ENCODE measurements around the gene FBXO28. TPM values are rescaled to one million over a fixed set of nuclear protein-coding genes. Genes with fewer than 3 reads are reported as not detected.
"Not testable (repeated sequence)": the region's sequence is repeated elsewhere in the genome, so short reads cannot be mapped to it uniquely, and the experiment has no call there.

Gene FBXO28
- total RNA-seq, 1 donor from 2014 or later, result 39.2 TPM

DNA sequence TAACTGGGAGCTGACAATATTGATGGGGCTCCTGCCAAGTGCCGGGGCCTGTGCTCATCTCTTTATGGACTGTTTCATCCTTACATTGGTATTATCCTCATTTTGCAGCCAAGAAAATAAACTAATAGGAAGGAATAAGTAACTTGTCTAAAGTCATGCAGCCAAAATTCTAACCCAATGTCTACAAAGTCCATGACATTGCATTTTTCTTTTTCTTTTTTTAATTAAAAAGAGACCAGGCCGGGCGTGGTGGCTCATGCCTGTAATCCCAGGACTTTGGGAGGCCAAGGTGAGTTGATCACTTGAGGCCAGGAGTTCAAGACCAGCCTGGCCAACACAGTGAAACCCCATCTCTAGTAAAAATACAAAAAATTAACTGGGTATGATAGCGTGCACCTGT lies 87.9 kb downstream of the FBXO28 start:
- Histone ChIP-seq H3K4me3 (ENCODE audit: low read depth, low read length) (no peak overlapping the region), H3K27me3 (ENCODE audit: control insufficient read depth, insufficient read depth, low read length) (no peaks in the 10 kb centered on the region), H3K36me3 (ENCODE audit: control insufficient read depth, insufficient read depth, low read length) (no peaks in the 10 kb centered on the region)
- no peak for DNase-seq (ENCODE audit: low read depth)
- TF ChIP-seq, protein P1, sequence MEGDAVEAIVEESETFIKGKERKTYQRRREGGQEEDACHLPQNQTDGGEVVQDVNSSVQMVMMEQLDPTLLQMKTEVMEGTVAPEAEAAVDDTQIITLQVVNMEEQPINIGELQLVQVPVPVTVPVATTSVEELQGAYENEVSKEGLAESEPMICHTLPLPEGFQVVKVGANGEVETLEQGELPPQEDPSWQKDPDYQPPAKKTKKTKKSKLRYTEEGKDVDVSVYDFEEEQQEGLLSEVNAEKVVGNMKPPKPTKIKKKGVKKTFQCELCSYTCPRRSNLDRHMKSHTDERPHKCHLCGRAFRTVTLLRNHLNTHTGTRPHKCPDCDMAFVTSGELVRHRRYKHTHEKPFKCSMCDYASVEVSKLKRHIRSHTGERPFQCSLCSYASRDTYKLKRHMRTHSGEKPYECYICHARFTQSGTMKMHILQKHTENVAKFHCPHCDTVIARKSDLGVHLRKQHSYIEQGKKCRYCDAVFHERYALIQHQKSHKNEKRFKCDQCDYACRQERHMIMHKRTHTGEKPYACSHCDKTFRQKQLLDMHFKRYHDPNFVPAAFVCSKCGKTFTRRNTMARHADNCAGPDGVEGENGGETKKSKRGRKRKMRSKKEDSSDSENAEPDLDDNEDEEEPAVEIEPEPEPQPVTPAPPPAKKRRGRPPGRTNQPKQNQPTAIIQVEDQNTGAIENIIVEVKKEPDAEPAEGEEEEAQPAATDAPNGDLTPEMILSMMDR (IDR thresholded peaks at IDR 0.05; ENCODE audit: insufficient read depth, low read length, poor library complexity, severe bottlenecking), result no peak

DNA sequence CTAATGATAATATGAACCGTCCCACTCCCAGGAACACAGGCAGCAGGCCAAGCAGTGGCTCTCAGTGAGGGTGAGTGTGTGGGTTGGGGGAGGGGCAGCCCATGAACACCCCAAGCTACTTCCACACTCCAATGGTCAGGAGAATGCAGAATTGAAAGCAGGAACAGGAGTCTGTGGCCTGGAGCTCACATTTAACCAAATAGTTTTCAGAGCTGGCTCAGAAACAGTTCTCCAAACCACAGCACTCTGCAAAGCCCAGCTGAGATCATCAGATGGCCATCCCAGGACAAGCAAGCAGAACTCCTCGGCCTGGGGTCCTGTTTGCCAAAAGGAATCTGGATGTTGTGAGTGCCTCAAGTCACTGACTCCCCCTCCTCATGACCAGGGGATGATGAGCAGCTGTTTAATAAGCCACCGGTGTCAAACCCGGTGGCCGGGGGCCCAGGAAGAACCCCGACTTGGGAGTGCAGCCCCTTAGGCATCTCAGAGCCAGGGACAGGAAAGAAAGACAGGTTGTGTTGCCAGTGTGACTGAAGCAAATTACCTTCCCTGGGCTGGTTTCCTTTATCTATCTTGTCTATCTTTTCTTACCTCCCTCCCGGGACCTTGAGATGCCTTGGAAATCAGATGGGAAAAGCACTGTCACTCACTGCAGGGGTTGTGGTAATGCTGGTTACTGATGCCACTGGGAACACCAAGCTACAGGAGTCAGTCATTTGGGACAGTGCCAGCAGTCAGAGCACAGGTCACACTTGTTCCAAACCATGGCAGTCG lies 89.5 kb downstream of the FBXO28 start:
- peak; percentile 95 for DNase-seq (ENCODE audit: low read depth)
- H3K4me3 ChIP-seq (ENCODE audit: low read depth, low read length), result no peak overlapping the region
- H3K27me3 ChIP-seq (ENCODE audit: control insufficient read depth, insufficient read depth, low read length), result no peaks in the 10 kb centered on the region
- TF ChIP-seq, protein P1 (IDR thresholded peaks at IDR 0.05; ENCODE audit: insufficient read depth, low read length, poor library complexity, severe bottlenecking), result no peak
- H3K36me3 ChIP-seq (ENCODE audit: control insufficient read depth, insufficient read depth, low read length), result no peaks in the 10 kb centered on the region

DNA sequence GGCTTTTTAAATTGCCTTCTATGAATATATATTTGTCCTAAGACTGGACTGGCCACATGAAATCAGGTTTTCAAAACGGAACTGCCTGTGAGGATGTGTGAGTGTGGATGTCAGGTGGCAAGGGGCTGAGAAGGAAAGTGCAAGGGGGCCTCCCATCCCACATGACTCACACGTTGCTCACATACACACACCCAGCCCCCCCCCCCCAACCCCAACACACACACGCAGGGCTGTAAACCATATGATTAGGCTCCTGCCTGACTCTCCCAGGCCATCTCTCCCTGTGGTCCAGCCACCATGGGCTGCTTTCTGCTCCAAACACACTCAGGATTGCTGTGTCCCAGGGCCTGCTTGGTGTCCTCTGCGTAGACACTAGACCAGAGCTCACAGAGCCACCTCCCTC lies 91.5 kb downstream of the FBXO28 start:
- no peak overlapping the region for H3K4me3 ChIP-seq (ENCODE audit: low read depth, low read length)
- no peak for DNase-seq (ENCODE audit: low read depth)
- TF ChIP-seq, protein P1 (IDR thresholded peaks at IDR 0.05; ENCODE audit: insufficient read depth, low read length, poor library complexity, severe bottlenecking), result no peak
- no peaks in the 10 kb centered on the region for H3K27me3 ChIP-seq (ENCODE audit: control insufficient read depth, insufficient read depth, low read length)
- H3K36me3 ChIP-seq (ENCODE audit: control insufficient read depth, insufficient read depth, low read length), result no peaks in the 10 kb centered on the region

DNA sequence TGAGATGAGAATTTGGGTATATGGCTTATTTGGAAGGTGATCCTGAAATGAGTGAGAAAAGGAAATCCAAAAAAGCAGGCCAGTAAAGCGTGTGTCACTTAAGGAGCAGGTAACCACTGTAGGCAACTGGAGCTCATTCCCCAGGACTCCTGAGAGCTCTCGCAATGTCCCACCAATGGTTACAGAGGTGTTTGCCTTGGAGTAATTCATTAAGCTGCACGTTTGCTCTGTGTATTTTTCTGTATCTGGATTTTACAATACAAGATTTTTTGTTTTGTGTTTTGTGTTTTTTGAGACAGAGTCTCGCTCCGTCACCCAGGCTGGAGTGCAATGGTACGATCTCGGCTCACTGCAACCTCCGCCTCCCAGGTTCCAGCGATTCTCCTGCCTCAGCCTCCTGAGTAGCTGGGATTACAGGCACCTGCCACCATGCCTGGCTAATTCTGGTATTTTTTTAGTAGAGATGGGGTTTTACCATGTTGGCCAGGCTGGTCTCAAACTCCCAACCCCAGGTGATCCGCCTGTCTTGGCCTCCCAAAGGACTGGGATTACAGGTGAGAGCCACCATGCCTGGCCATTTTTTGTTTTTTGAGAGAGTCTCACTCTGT lies 92.1 kb downstream of the FBXO28 start:
- not testable (repeated sequence) for H3K27me3 ChIP-seq (ENCODE audit: control insufficient read depth, insufficient read depth, low read length); H3K4me3 ChIP-seq (ENCODE audit: low read depth, low read length); DNase-seq (ENCODE audit: low read depth); H3K36me3 ChIP-seq (ENCODE audit: control insufficient read depth, insufficient read depth, low read length)

DNA sequence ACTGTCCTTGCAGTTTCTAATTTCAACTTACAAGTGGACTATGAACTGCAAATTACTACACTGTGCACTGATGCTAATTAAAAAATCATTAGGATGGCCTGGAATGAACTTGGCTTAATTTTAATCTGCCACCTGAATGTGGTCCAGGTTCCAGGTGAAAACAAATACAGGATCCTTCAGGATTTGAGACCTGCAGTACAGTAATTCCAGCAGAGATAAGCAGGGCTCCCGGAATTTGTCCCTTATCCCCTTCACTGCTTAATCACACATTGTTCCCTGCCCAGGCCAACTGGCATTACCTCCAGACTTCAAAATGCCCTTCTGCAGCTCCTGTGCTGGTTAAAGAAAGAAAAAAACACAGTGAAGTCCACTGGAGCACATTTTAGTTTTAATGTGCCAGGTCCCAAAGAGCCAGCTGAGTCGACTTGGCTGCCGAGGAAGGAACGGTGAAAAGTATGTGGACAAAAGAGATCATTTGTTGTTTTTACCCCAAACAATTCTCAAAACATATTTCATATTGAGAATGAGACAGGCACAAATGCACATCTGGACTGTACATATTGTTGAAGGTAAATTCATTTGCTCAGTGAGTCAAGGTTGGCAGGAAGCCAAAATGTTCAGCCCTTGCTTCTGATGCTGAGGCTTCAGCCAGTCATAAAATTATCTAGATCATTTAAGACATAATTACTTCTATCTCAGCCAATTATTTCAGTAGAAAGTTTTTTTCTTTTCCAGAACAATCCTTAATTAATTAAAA lies 97.5 kb downstream of the FBXO28 start:
- no peak overlapping the region for H3K4me3 ChIP-seq (ENCODE audit: low read depth, low read length)
- TF ChIP-seq, protein P1 (IDR thresholded peaks at IDR 0.05; ENCODE audit: insufficient read depth, low read length, poor library complexity, severe bottlenecking), result no peak
- no peaks in the 10 kb centered on the region for H3K36me3 ChIP-seq (ENCODE audit: control insufficient read depth, insufficient read depth, low read length)
- DNase-seq (ENCODE audit: low read depth), result no peak
- H3K27me3 ChIP-seq (ENCODE audit: control insufficient read depth, insufficient read depth, low read length), result no peaks in the 10 kb centered on the region

Other genes starting within 250 kb of the FBXO28 start
- 66.2 and 89.2 TPM in 2 replicates for gene DEGS1, start 69.1 kb downstream of the FBXO28 start, total RNA-seq
- 20.9 and 26.1 TPM in 2 replicates for gene NVL, start 216.1 kb downstream of the FBXO28 start, total RNA-seq
- gene CNIH4, start 242.8 kb downstream of the FBXO28 start, total RNA-seq, result 58.7 and 59.9 TPM in 2 replicates